ENCODE data around the gene NPTX2. TPM values are rescaled to one million over a fixed set of nuclear protein-coding genes. Genes with fewer than 3 reads are reported as not detected.
"Not testable (repeated sequence)": the region's sequence is repeated elsewhere in the genome, so short reads cannot be mapped to it uniquely, and the experiment has no call there.

Gene NPTX2
- total RNA-seq, 4 donors from 2014 or later: 22.4 to 52.5 (median 30.1) TPM

DNA sequence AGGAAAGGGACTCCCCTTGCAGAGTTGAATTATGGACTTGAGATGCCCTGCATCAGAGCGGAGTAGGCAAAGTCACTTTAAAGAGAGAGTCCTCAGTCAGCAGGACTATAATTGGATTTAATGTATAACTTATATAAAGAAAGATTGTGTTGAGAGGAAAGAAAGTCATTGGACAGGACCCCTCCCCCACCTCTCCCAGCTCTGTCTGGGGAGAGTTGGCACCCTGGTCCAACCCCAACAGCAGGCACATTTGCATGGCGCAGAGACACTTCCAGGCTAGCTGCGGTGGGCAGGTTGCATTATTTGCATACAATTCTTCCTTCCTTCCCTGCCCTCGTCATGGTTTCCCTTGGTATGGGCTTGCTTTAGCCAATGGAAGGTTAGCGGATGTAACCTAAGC is 46.1 kb upstream of the NPTX2 start:
- H3K27me3 ChIP-seq: peaks cover 0 to 19% (median 0%) of the 10 kb centered on the region in 4 donors
- no peak for TF ChIP-seq EP300 (IDR thresholded peaks at IDR 0.05)
- TF ChIP-seq, protein P1, sequence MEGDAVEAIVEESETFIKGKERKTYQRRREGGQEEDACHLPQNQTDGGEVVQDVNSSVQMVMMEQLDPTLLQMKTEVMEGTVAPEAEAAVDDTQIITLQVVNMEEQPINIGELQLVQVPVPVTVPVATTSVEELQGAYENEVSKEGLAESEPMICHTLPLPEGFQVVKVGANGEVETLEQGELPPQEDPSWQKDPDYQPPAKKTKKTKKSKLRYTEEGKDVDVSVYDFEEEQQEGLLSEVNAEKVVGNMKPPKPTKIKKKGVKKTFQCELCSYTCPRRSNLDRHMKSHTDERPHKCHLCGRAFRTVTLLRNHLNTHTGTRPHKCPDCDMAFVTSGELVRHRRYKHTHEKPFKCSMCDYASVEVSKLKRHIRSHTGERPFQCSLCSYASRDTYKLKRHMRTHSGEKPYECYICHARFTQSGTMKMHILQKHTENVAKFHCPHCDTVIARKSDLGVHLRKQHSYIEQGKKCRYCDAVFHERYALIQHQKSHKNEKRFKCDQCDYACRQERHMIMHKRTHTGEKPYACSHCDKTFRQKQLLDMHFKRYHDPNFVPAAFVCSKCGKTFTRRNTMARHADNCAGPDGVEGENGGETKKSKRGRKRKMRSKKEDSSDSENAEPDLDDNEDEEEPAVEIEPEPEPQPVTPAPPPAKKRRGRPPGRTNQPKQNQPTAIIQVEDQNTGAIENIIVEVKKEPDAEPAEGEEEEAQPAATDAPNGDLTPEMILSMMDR (IDR thresholded peaks at IDR 0.05): no peak
- TF ChIP-seq POLR2A (IDR thresholded peaks at IDR 0.05; ENCODE audit: low read depth): no peak
- TF ChIP-seq POLR2AphosphoS5 (IDR thresholded peaks at IDR 0.05): no peak
- H3K27ac ChIP-seq (replicated peaks in 1 of 4): peak overlapping the region in 2 of 4 donors; percentile 38 to 50
- no peaks in the 10 kb centered on the region for H3K36me3 ChIP-seq
- H3K4me1 ChIP-seq: no peaks in the 10 kb centered on the region
- WGBS: 75% methylated on average over 4 of the region's 5 CpGs
- H3K4me3 ChIP-seq: no peak overlapping the region
- intact Hi-C loops (cut with DNase I): no loop called here
- DNase-seq (ENCODE audit: extremely low spot score): no peak
- H3K9me3 ChIP-seq: peaks cover 0 to 11% (median 7%) of the 10 kb centered on the region in 4 donors

DNA sequence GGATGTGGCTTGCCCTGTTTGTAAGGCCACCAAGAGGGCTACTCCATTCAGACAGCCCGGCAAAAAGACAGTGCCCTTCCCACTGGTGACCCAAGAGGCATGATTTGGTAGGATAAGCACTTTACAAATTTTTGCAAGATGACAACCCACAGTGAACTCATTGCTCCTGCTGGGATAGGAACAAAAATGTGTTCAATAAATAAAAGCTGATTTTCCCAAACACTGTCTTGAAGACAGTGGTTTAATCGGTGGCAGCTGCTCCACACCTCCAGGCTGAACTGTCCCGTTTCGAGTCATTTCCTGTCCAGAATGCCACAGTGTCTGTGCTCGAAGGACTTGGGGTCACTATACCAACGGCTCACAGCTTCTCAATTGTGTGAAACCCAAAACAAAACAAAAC is 45.1 kb upstream of the NPTX2 start:
- H3K27ac ChIP-seq (replicated peaks in 1 of 4): no peak overlapping the region
- H3K36me3 ChIP-seq: no peaks in the 10 kb centered on the region
- no peak overlapping the region for H3K4me3 ChIP-seq
- 59% methylated on average over 6 of the region's 6 CpGs for WGBS
- intact Hi-C loops (cut with DNase I): no loop called here
- no peak for DNase-seq (ENCODE audit: extremely low spot score)
- TF ChIP-seq POLR2A (IDR thresholded peaks at IDR 0.05; ENCODE audit: low read depth): no peak
- no peak for TF ChIP-seq POLR2AphosphoS5 (IDR thresholded peaks at IDR 0.05)
- TF ChIP-seq, protein P1 (IDR thresholded peaks at IDR 0.05): no peak
- no peak for TF ChIP-seq EP300 (IDR thresholded peaks at IDR 0.05)
- H3K9me3 ChIP-seq: peaks cover 0 to 21% (median 17%) of the 10 kb centered on the region in 4 donors
- no peaks in the 10 kb centered on the region for H3K4me1 ChIP-seq
- peaks cover 0 to 12% (median 0%) of the 10 kb centered on the region in 4 donors for H3K27me3 ChIP-seq

DNA sequence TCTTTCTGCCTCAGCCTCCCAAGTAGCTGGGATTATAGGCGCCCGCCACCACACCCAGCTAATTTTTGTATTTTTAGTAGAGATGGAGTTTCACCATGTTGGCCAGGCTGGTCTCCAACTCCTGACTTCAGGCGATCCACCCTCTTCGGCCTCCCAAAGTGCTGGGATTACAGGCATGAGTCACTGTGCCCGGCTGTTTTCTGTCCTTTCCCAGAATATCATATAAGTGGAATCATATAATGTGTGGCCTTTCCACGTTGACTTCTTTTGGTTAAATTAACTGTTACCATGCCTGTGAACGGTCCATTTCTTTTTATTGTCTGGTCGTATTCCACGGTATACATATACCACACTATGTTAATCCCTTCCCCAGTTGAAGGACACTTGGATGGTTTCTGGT is 44.4 kb upstream of the NPTX2 start:
- H3K4me1 ChIP-seq; H3K27me3 ChIP-seq; H3K27ac ChIP-seq (replicated peaks in 1 of 4); H3K36me3 ChIP-seq; DNase-seq (ENCODE audit: extremely low spot score); H3K4me3 ChIP-seq; intact Hi-C loops (cut with DNase I): not testable (repeated sequence)
- peaks cover 0 to 26% (median 20%) of the 10 kb centered on the region in 4 donors for H3K9me3 ChIP-seq
- WGBS: 91% methylated on average over 9 of the region's 9 CpGs

DNA sequence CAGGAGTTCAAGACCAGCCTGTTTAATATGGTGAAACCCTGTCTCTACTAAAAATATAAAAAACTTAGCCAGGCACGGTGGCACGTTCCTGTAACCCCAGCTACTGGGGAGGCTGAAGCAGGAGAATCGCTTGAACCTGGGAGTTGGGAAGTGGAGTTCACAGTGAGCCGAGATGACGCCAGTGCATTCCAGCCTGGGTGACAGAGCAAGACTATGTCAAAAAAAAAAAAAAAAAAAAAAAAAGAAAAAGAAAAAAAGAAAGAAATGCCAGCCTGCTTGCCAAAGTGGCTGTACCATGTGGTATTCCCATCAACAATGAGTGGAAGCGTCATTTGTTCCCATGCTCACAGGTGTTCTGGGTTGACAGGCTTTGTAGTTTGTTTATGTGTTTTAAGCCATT is 43.3 kb upstream of the NPTX2 start:
- no peaks in the 10 kb centered on the region for H3K36me3 ChIP-seq
- H3K27ac ChIP-seq (replicated peaks in 1 of 4): no peak overlapping the region
- TF ChIP-seq POLR2AphosphoS5 (IDR thresholded peaks at IDR 0.05) (no peak), EP300 (IDR thresholded peaks at IDR 0.05) (no peak), POLR2A (IDR thresholded peaks at IDR 0.05; ENCODE audit: low read depth) (no peak)
- TF ChIP-seq, protein P1 (IDR thresholded peaks at IDR 0.05): no peak
- intact Hi-C loops (cut with DNase I): no loop called here
- H3K4me3 ChIP-seq: no peak overlapping the region
- H3K9me3 ChIP-seq: peaks cover 0 to 29% (median 20%) of the 10 kb centered on the region in 4 donors
- 79% methylated on average over 6 of the region's 6 CpGs for WGBS
- H3K4me1 ChIP-seq: no peaks in the 10 kb centered on the region
- no peak for DNase-seq (ENCODE audit: extremely low spot score)
- H3K27me3 ChIP-seq: no peaks in the 10 kb centered on the region

DNA sequence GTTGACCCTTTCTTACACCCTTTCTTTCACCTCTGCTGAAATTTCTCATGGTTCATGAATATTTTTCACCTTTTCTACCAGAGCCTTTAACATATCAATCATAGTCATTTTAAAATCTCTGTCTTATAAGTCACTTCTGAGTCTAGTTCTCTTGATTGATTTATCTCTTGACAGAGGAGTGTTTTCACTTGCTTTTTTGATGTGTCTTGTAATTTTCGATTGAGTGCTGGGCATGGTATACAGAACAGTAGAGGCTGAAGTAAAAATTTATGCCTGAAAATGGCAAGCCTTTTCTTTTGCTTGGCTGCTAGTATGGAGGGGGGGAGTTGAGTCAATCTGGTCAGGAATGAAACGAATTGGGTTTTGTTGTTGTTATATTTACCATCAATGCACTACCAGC is 41.2 kb upstream of the NPTX2 start:
- intact Hi-C loops (cut with DNase I): no loop called here
- Histone ChIP-seq H3K9me3 (peaks cover 0 to 29% (median 20%) of the 10 kb centered on the region in 4 donors), H3K4me1 (no peaks in the 10 kb centered on the region), H3K27ac (replicated peaks in 1 of 4) (no peak overlapping the region), H3K27me3 (no peaks in the 10 kb centered on the region), H3K36me3 (no peaks in the 10 kb centered on the region), H3K4me3 (no peak overlapping the region)
- DNase-seq (ENCODE audit: extremely low spot score): no peak
- 54% methylated on average over 2 of the region's 2 CpGs for WGBS
- TF ChIP-seq, protein P1 (IDR thresholded peaks at IDR 0.05): no peak
- TF ChIP-seq POLR2AphosphoS5 (IDR thresholded peaks at IDR 0.05) (no peak), POLR2A (IDR thresholded peaks at IDR 0.05; ENCODE audit: low read depth) (no peak), EP300 (IDR thresholded peaks at IDR 0.05) (no peak)
